Fibroblast of lung (primary cell): Measurements from ENCODE around the gene SLC25A20. TPM values are rescaled to one million over a fixed set of nuclear protein-coding genes. Genes with fewer than 3 reads are reported as not detected.
"Not testable (repeated sequence)": the region's sequence is repeated elsewhere in the genome, so short reads cannot be mapped to it uniquely, and the experiment has no call there.

ENCODE experiments used
- DNase-seq, 2 donors: peaks; one replicate each; pipeline versions ENCODE4 v3.0.0 to v3.0.0-alpha.2; 2010; ENCODE audit warnings: low read depth in 2 of 2
- H2AFZ ChIP-seq: 2 replicates; pipeline ENCODE4 v1.5.1; 2012; ENCODE audit warnings: low read length, control low read depth, inconsistent platforms
- H3K27ac ChIP-seq: 2 replicates; pipeline ENCODE4 v1.5.1; 2011; ENCODE audit warnings: low read length, control low read depth; ENCODE audit not compliant: insufficient read depth
- H3K27me3 ChIP-seq: 2 replicates; pipeline ENCODE4 v1.5.1; 2011; ENCODE audit warnings: mild to moderate bottlenecking, low read length; ENCODE audit not compliant: control insufficient read depth, insufficient read depth
- H3K36me3 ChIP-seq: 2 replicates; pipeline ENCODE4 v1.5.1; 2011; ENCODE audit warnings: low read length; ENCODE audit not compliant: control insufficient read depth, insufficient read depth
- H3K4me1 ChIP-seq: 2 replicates; pipeline ENCODE4 v1.5.1; 2011; ENCODE audit warnings: low read length; ENCODE audit not compliant: control insufficient read depth, insufficient read depth; ENCODE audit errors: extremely low read depth
- H3K4me2 ChIP-seq: 2 replicates; pipeline ENCODE4 v1.5.1; 2011; ENCODE audit warnings: low read length, control low read depth; ENCODE audit not compliant: insufficient read depth; ENCODE audit errors: extremely low read depth
- H3K4me3 ChIP-seq, 4 experiments: fragments of 200-600 bp in 1 of 4; sonication (generic) in 1 of 4; replicated peaks in 1 of 4; 2 replicates each; pipeline ENCODE4 v1.5.1; 2011 to 2016; ENCODE audit warnings: low read length in 4 of 4, low read depth in 3 of 4, mild to moderate bottlenecking in 3 of 4, control low read depth in 2 of 4, inconsistent platforms in 1 of 4, mixed read lengths in 1 of 4; ENCODE audit not compliant: insufficient read depth in 1 of 4; ENCODE audit errors: control extremely low read depth in 1 of 4
- H3K79me2 ChIP-seq: 2 replicates; pipeline ENCODE4 v1.5.1; 2012; ENCODE audit warnings: mild to moderate bottlenecking, low read length, inconsistent platforms; ENCODE audit not compliant: control insufficient read depth, insufficient read depth
- H3K9ac ChIP-seq: 2 replicates; pipeline ENCODE4 v1.5.1; 2011; ENCODE audit warnings: mild to moderate bottlenecking, low read length, control low read depth; ENCODE audit not compliant: insufficient read depth
- H3K9me3 ChIP-seq: 2 replicates; pipeline ENCODE4 v1.5.1; 2012; ENCODE audit warnings: low read depth, low read length; ENCODE audit not compliant: control insufficient read depth, insufficient read depth
- H4K20me1 ChIP-seq: 2 replicates; pipeline ENCODE4 v1.5.1; 2011; ENCODE audit warnings: low read length; ENCODE audit not compliant: control insufficient read depth, insufficient read depth; ENCODE audit errors: extremely low read depth
- EZH2 ChIP-seq: IDR thresholded peaks from 2 replicates; pipeline ENCODE4 v1.5.1; 2012; ENCODE audit warnings: low read length, control low read depth, mild to moderate bottlenecking; ENCODE audit errors: missing control alignments
- polyA plus RNA-seq, 2 donors: library from polyadenylated mRNA; depleted of rRNA in 1 of 2; stranded (reverse) in 1 of 2; unstranded in 1 of 2; fragments of >200 nt; gene quantifications; 2 replicates each; pipeline ENCODE4 v1.2.1, GENCODE V29; 2011 to 2012; ENCODE audit warnings: missing spikeins in 1 of 2
- total RNA-seq: library from RNA; depleted of rRNA; stranded (reverse); fragments of >200 nt; gene quantifications from 2 replicates; pipeline ENCODE4 v1.2.1, GENCODE V29; 2014
- TF ChIP-seq, protein P1 (sequence below), 2 donors: IDR thresholded peaks in 1 of 2; conservative IDR thresholded peaks in 1 of 2; 1 replicate in 1 of 2; 2 replicates in 1 of 2; pipeline ENCODE4 v1.5.1; 2011 to 2012; ENCODE audit warnings: low read length in 2 of 2, control low read depth in 1 of 2, inconsistent platforms in 1 of 2, low read depth in 1 of 2, mild to moderate bottlenecking in 1 of 2

SLC25A20 gene
- total and polyA plus RNA-seq, 2 donors (not counting 1 experiment from before 2014, with no cell fraction given) = 25.1 to 40.3 TPM

DNA sequence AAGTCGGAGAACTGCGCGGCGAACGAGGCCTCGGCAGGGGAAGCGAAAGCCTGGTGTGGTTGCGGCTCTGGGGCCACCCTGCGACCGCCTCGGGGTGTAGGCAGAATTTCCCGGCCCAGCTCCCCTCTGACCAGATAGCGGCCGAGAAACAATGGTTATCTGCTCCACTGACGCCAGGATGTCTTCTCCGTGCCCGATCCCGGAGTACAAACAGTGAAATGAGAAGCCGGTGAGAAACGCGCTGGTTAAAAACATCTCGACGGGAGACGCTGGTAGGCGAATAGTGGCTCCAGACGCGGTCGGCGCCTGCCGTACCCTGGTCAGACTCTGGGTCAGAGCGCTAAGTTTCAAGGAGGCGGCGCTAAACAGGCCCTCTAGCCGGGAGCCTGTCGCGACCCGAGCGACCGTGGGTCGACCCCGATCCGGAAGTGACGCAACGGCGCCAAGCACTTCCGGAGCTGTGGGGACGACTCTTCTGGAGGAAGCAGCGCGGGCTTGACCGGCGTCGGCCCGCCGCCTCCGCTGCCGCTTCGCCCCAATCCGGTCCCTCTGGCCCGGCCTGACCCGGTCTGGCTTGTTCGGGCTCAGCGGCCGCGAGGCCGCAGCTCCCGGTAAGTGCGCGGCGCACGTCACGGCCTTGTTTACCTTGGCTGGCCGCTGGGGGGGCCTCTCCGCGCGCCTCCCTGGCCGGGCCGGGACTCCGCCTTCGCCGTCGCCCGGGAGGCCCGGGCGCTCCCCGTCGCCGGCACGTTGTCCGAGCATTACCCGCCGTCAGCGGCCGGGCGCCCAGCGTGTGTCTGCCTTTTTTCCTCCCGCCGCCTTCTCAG, 19.9 kb upstream of the SLC25A20 start, which contains the start of gene ARIH2:
ARIH2 (plus strand) TSS at position 455 of the 827 bp plus-strand sequence. CDS start 8,717 bp downstream, outside the sequence.
- H3K27me3 ChIP-seq = no peaks in the 10 kb centered on the region
- H3K9ac ChIP-seq = peak within 1 kb of the TSS; percentile 95
- H3K79me2 ChIP-seq = peaks cover 31% of the 10 kb centered on the region
- H3K4me3 ChIP-seq = peak within 1 kb of the TSS; percentile 81 to 87 (median 84)
- no peak for TF ChIP-seq EZH2
- TF ChIP-seq, protein P1, sequence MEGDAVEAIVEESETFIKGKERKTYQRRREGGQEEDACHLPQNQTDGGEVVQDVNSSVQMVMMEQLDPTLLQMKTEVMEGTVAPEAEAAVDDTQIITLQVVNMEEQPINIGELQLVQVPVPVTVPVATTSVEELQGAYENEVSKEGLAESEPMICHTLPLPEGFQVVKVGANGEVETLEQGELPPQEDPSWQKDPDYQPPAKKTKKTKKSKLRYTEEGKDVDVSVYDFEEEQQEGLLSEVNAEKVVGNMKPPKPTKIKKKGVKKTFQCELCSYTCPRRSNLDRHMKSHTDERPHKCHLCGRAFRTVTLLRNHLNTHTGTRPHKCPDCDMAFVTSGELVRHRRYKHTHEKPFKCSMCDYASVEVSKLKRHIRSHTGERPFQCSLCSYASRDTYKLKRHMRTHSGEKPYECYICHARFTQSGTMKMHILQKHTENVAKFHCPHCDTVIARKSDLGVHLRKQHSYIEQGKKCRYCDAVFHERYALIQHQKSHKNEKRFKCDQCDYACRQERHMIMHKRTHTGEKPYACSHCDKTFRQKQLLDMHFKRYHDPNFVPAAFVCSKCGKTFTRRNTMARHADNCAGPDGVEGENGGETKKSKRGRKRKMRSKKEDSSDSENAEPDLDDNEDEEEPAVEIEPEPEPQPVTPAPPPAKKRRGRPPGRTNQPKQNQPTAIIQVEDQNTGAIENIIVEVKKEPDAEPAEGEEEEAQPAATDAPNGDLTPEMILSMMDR (conservative IDR thresholded peaks at IDR 0.05 in 1 of 2, IDR thresholded peaks at IDR 0.05 in 1 of 2; ENCODE audit: low read depth in 1 of 2, low read length in 2 of 2) = peak in 1 of 2 donors; percentile 10
- H3K9me3 ChIP-seq = no peaks in the 10 kb centered on the region
- no peaks in the 10 kb centered on the region for H3K4me1 ChIP-seq
- peak; percentile 91 to 94 for DNase-seq
- H4K20me1 ChIP-seq = no peaks in the 10 kb centered on the region
- H3K4me2 ChIP-seq = peak within 1 kb of the TSS; percentile 98
- H3K36me3 ChIP-seq = no peaks in the 10 kb centered on the region
- peak within 1 kb of the TSS; percentile 91 for H2AFZ ChIP-seq
- H3K27ac ChIP-seq = peak within 1 kb of the TSS; percentile 91

GRCh38 chr3:48915296-48915695, 16.6 kb upstream of the SLC25A20 start:
- Histone ChIP-seq H3K4me2 (no peak overlapping the region), H3K9me3 (no peaks in the 10 kb centered on the region), H3K36me3 (no peaks in the 10 kb centered on the region), H2AFZ (no peak overlapping the region), H4K20me1 (no peaks in the 10 kb centered on the region), H3K79me2 (peaks cover 12% of the 10 kb centered on the region), H3K27ac (no peak overlapping the region), H3K27me3 (no peaks in the 10 kb centered on the region), H3K4me1 (no peaks in the 10 kb centered on the region), H3K4me3 (no peak overlapping the region), H3K9ac (no peak overlapping the region)
- DNase-seq = peak in 1 of 2 donors; percentile 28
- TF ChIP-seq, protein P1 (conservative IDR thresholded peaks at IDR 0.05 in 1 of 2, IDR thresholded peaks at IDR 0.05 in 1 of 2; ENCODE audit: low read depth in 1 of 2, low read length in 2 of 2) = no peak
- no peak for TF ChIP-seq EZH2

DNA sequence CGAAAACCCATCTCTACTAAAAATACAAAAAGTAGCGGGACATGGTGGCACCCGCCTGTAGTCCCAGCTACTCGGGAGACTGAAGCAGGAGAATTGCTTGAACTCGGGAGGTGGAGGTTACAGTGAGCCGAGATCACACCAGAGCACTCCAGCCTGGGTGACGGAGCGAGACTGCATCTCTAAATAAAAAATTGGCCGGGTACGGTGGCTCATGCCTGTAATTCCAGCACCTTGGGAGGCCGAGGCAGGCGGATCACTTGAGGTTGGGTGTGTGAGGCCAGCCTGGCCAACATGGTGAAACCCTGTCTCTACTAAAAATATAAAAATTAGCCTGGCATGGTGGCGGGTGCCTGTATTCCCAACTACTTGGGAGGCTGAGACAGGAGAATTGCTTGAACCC, 8.3 kb upstream of the SLC25A20 start:
- not testable (repeated sequence) for DNase-seq, H3K27ac ChIP-seq, H2AFZ ChIP-seq, H3K36me3 ChIP-seq, H3K27me3 ChIP-seq, H3K4me2 ChIP-seq, H3K9ac ChIP-seq, H3K4me3 ChIP-seq, H3K4me1 ChIP-seq, H4K20me1 ChIP-seq, H3K79me2 ChIP-seq, H3K9me3 ChIP-seq
